Tibial nerve (tissue), 4 donors: ENCODE measurements around the gene ERBB4. TPM values are rescaled to one million over a fixed set of nuclear protein-coding genes. Genes with fewer than 3 reads are reported as not detected.

Experiments used
- DNase-seq, 2 donors: peaks; one replicate each; pipeline ENCODE4 v3.0.0-alpha.2; 2019; ENCODE audit warnings: low spot score in 2 of 2
- H3K27ac ChIP-seq, 4 donors: fragments of 200-600 bp; sonication (generic) in 3 of 4; one replicate each; pipeline ENCODE4 v1.5.1; 2017 to 2019; ENCODE audit warnings: mild to moderate bottlenecking in 1 of 4
- H3K27me3 ChIP-seq, 2 donors: fragments of 200-600 bp; sonication (generic) in 1 of 2; one replicate each; pipeline versions ENCODE4 v1.5.1 to v1.6.0; 2017 to 2019
- H3K36me3 ChIP-seq, 3 donors: fragments of 200-600 bp; sonication (generic); one replicate each; pipeline ENCODE4 v1.5.1; 2018 to 2019
- H3K4me1 ChIP-seq, 4 donors: fragments of 200-600 bp; sonication (generic) in 3 of 4; one replicate each; pipeline ENCODE4 v1.5.1; 2017 to 2019
- H3K4me3 ChIP-seq, 4 donors: fragments of 200-600 bp; sonication (generic) in 3 of 4; one replicate each; pipeline ENCODE4 v1.5.1; 2017 to 2019; ENCODE audit warnings: mild to moderate bottlenecking in 1 of 4, moderate library complexity in 1 of 4
- H3K9me3 ChIP-seq, 4 donors: fragments of 200-600 bp; sonication (generic) in 3 of 4; one replicate each; pipeline ENCODE4 v1.5.1; 2017 to 2019
- EP300 ChIP-seq, 2 donors: sonication (generic); formaldehyde crosslinking; IDR thresholded peaks; one replicate each; pipeline ENCODE4 v1.6.1; 2017; ENCODE audit warnings: antibody characterized with exemption in 2 of 2, mild to moderate bottlenecking in 1 of 2
- POLR2A ChIP-seq, 2 donors: fragments of 450-650 bp; IDR thresholded peaks; one replicate each; pipeline ENCODE4 v1.6.1; 2017; ENCODE audit warnings: antibody characterized with exemption in 2 of 2, mild to moderate bottlenecking in 2 of 2, moderate library complexity in 2 of 2
- WGBS, 2 donors: methylation state at CpG; one replicate each; pipeline ENCODE4 v1.1.5; 2018; 5-methylcytosine and 5-hydroxymethylcytosine counted together
- total RNA-seq, 4 donors: library from RNA; depleted of rRNA; stranded (reverse); fragments of >200 nt; gene quantifications; one replicate each; pipeline ENCODE4 v1.1.0, GENCODE V29; 2016
- TF ChIP-seq, protein P1 (sequence below), 5 experiments: fragments of 200-600 bp in 3 of 5; fragments of 450-650 bp in 2 of 5; sonication (generic) in 3 of 5; IDR thresholded peaks; one replicate each; pipeline ENCODE4 v1.5.1; 2016 to 2019; ENCODE audit warnings: antibody characterized with exemption in 5 of 5, mild to moderate bottlenecking in 3 of 5, moderate library complexity in 2 of 5

ERBB4 gene
- total RNA-seq, 4 donors from 2014 or later = 2.4 to 3.3 (median 2.9) TPM

GRCh38 chr2:212073360-212073759, 465.2 kb downstream of the ERBB4 start:
- Histone ChIP-seq H3K36me3 (no peaks in the 10 kb centered on the region), H3K27me3 (no peaks in the 10 kb centered on the region), H3K4me1 (no peaks in the 10 kb centered on the region), H3K4me3 (no peak overlapping the region), H3K9me3 (no peaks in the 10 kb centered on the region), H3K27ac (no peak overlapping the region)
- no peak for DNase-seq
- WGBS, 2 donors = 85 to 95% methylated on average over 1 of the region's 1 CpG
- TF ChIP-seq, protein P1, sequence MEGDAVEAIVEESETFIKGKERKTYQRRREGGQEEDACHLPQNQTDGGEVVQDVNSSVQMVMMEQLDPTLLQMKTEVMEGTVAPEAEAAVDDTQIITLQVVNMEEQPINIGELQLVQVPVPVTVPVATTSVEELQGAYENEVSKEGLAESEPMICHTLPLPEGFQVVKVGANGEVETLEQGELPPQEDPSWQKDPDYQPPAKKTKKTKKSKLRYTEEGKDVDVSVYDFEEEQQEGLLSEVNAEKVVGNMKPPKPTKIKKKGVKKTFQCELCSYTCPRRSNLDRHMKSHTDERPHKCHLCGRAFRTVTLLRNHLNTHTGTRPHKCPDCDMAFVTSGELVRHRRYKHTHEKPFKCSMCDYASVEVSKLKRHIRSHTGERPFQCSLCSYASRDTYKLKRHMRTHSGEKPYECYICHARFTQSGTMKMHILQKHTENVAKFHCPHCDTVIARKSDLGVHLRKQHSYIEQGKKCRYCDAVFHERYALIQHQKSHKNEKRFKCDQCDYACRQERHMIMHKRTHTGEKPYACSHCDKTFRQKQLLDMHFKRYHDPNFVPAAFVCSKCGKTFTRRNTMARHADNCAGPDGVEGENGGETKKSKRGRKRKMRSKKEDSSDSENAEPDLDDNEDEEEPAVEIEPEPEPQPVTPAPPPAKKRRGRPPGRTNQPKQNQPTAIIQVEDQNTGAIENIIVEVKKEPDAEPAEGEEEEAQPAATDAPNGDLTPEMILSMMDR (IDR thresholded peaks at IDR 0.05) = no peak

DNA sequence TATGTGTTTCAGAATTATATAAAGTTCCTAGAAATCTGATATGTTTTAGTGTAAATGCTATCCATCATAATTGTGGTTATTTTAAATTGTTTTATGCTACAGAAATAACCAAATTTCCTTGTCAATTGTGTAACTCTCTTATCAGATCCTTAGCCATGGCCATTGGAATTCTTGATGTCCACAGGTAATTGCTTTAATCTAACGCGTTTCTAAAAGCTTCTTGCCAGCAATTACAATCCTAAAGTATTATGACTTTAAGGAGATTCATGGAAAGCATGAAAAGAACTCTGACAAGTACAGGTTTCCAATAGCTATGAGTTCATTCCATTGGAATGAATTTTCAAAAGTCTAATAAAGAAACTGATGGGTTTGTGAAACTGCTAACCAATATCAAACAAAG, 472.1 kb downstream of the ERBB4 start:
- no peaks in the 10 kb centered on the region for H3K36me3 ChIP-seq
- H3K4me1 ChIP-seq = no peaks in the 10 kb centered on the region
- no peak overlapping the region for H3K4me3 ChIP-seq
- H3K27ac ChIP-seq = no peak overlapping the region
- H3K9me3 ChIP-seq = no peaks in the 10 kb centered on the region
- WGBS, 2 donors = 90 to 92% methylated on average over 2 of the region's 2 CpGs
- TF ChIP-seq EP300 (IDR thresholded peaks at IDR 0.05) = no peak
- TF ChIP-seq POLR2A (IDR thresholded peaks at IDR 0.05) = no peak
- TF ChIP-seq, protein P1 (IDR thresholded peaks at IDR 0.05) = no peak
- no peaks in the 10 kb centered on the region for H3K27me3 ChIP-seq
- no peak for DNase-seq

- no peak overlapping the region for H3K4me3 ChIP-seq
- no peak for DNase-seq
- H3K9me3 ChIP-seq = peaks cover 0 to 4% (median 0%) of the 10 kb centered on the region in 4 donors
- 86 to 89% methylated on average over 2 of the region's 2 CpGs for WGBS, 2 donors
- TF ChIP-seq EP300 (IDR thresholded peaks at IDR 0.05) (no peak), POLR2A (IDR thresholded peaks at IDR 0.05) (no peak)
- TF ChIP-seq, protein P1 (IDR thresholded peaks at IDR 0.05) = no peak
- H3K27ac ChIP-seq = no peak overlapping the region
- no peaks in the 10 kb centered on the region for H3K4me1 ChIP-seq
- no peaks in the 10 kb centered on the region for H3K27me3 ChIP-seq
- no peaks in the 10 kb centered on the region for H3K36me3 ChIP-seq
Measured at GRCh38 chr2:212064318-212064717, 474.3 kb downstream of the ERBB4 start.

- no peak overlapping the region for H3K27ac ChIP-seq
- no peaks in the 10 kb centered on the region for H3K36me3 ChIP-seq
- WGBS, 2 donors = 77 to 83% methylated on average over 4 of the region's 4 CpGs
- TF ChIP-seq EP300 (IDR thresholded peaks at IDR 0.05) (no peak), POLR2A (IDR thresholded peaks at IDR 0.05) (no peak)
- TF ChIP-seq, protein P1 (IDR thresholded peaks at IDR 0.05) = no peak
- no peak for DNase-seq
- H3K27me3 ChIP-seq = no peaks in the 10 kb centered on the region
- no peak overlapping the region for H3K4me3 ChIP-seq
- no peaks in the 10 kb centered on the region for H3K4me1 ChIP-seq
- H3K9me3 ChIP-seq = peaks cover 0 to 46% (median 0%) of the 10 kb centered on the region in 4 donors
Measured at GRCh38 chr2:212052412-212053159, 486.0 kb downstream of the ERBB4 start.

- WGBS, 2 donors = 43 to 59% methylated on average over 2 of the region's 2 CpGs
- Histone ChIP-seq H3K4me3 (no peak overlapping the region), H3K4me1 (no peaks in the 10 kb centered on the region), H3K36me3 (no peaks in the 10 kb centered on the region), H3K27ac (no peak overlapping the region), H3K27me3 (no peaks in the 10 kb centered on the region), H3K9me3 (peaks cover 0 to 31% (median 0%) of the 10 kb centered on the region in 4 donors)
- no peak for TF ChIP-seq EP300 (IDR thresholded peaks at IDR 0.05)
- TF ChIP-seq, protein P1 (IDR thresholded peaks at IDR 0.05) = no peak
- no peak for DNase-seq
Measured at GRCh38 chr2:212050871-212051270, 487.7 kb downstream of the ERBB4 start.
